K562 (cell line): ENCODE results near the gene ERMP1. TPM values are rescaled to one million over a fixed set of nuclear protein-coding genes. Genes with fewer than 3 reads are reported as not detected.

ENCODE experiments used
- ATF1 ChIP-seq, 2 experiments: fragments of 450-650 bp in 1 of 2; IDR thresholded peaks; 2 replicates each; pipeline ENCODE4 v1.6.1; 2016; ENCODE audit warnings: missing compliant biosample characterization in 1 of 2, missing genetic modification characterization in 1 of 2
- BCL6 ChIP-seq: fragments of 250-450 bp; sonication (Bioruptor Pico); IDR thresholded peaks from 2 replicates; pipeline ENCODE4 v1.4.0; 2020
- CREM ChIP-seq: IDR thresholded peaks from 2 replicates; pipeline ENCODE4 v1.6.1; 2014; ENCODE audit warnings: antibody characterized with exemption, low read depth
- CXXC5 ChIP-seq: fragments of 250-450 bp; sonication (Bioruptor Pico); IDR thresholded peaks from 2 replicates; pipeline ENCODE4 v1.8.0; 2022; ENCODE audit warnings: inconsistent platforms, mild to moderate bottlenecking, moderate library complexity
- E2F4 ChIP-seq: sonication (generic); formaldehyde crosslinking; IDR thresholded peaks from 2 replicates; pipeline ENCODE4 v1.8.0; 2022; ENCODE audit warnings: mild to moderate bottlenecking, low read depth, missing genetic modification reagents
- KHSRP ChIP-seq: fragments of 450-650 bp; IDR thresholded peaks from 2 replicates; pipeline ENCODE4 v1.6.1; 2017
- MTA3 ChIP-seq: fragments of 450-650 bp; formaldehyde crosslinking; IDR thresholded peaks from 2 replicates; pipeline ENCODE4 v1.6.1; 2017; ENCODE audit warnings: mild to moderate bottlenecking, borderline replicate concordance
- NCOA2 ChIP-seq, 2 experiments: fragments of 450-650 bp; IDR thresholded peaks; 2 replicates each; pipeline ENCODE4 v1.6.1; 2018; ENCODE audit warnings: mild to moderate bottlenecking in 2 of 2, moderate library complexity in 1 of 2; ENCODE audit not compliant: partially characterized antibody in 2 of 2
- SETDB1 ChIP-seq: IDR thresholded peaks from one replicate; pipeline ENCODE4 v1.6.1; 2012; ENCODE audit warnings: low read length, control low read depth, inconsistent platforms
- SMAD2 ChIP-seq: fragments of 150-350 bp; IDR thresholded peaks from 2 replicates; pipeline ENCODE4 v1.6.1; 2014; ENCODE audit warnings: low read depth, mild to moderate bottlenecking, low read length
- SMARCC2 ChIP-seq: fragments of 450-650 bp; IDR thresholded peaks from 2 replicates; pipeline ENCODE4 v1.6.1; 2017; ENCODE audit warnings: antibody characterized with exemption, moderate library complexity, mild to moderate bottlenecking, low read depth
- ZBTB43 ChIP-seq: sonication (generic); formaldehyde crosslinking; IDR thresholded peaks from 2 replicates; pipeline ENCODE4 v1.8.0; 2023; ENCODE audit warnings: mild to moderate bottlenecking, missing genetic modification reagents
- ZNF384 ChIP-seq: IDR thresholded peaks from 2 replicates; pipeline ENCODE4 v1.6.1; 2012; ENCODE audit warnings: low read depth, low read length, improper control_type of control experiment
- ZNF589 ChIP-seq: fragments of 200-800 bp; sonication (Bioruptor generic); IDR thresholded peaks from 2 replicates; pipeline ENCODE4 v1.6.1; 2016; ENCODE audit warnings: low read depth, missing genetic modification characterization, missing compliant biosample characterization
- ZNF592 ChIP-seq: fragments of 450-650 bp; IDR thresholded peaks from 2 replicates; pipeline ENCODE4 v1.6.1; 2017; ENCODE audit warnings: antibody characterized with exemption, mild to moderate bottlenecking
- ZNF609 ChIP-seq: sonication (generic); formaldehyde crosslinking; IDR thresholded peaks from 2 replicates; pipeline ENCODE4 v1.8.1; 2023; ENCODE audit warnings: missing genetic modification reagents, mild to moderate bottlenecking, borderline replicate concordance
- polyA plus RNA-seq, 8 experiments: library from polyadenylated mRNA; depleted of rRNA in 4 of 8; stranded (reverse) in 5 of 8; unstranded in 3 of 8; fragments of >200 nt; fragmentation: Nextera tagmentation in 2 of 8; fragmentation: Illumina TruSeq in 1 of 8; extraction: Ambion mirVana in 2 of 8; extraction: Trizol in 1 of 8; gene quantifications; 2 replicates each; pipeline versions ENCODE4 v1.2.1 to v1.2.3, GENCODE V29; 2011 to 2014; ENCODE audit warnings: inconsistent platforms in 1 of 8, missing spikeins in 1 of 8
- total RNA-seq, 7 experiments: library from RNA; depleted of rRNA in 6 of 7; stranded (reverse); fragments of >200 nt in 6 of 7; fragmentation: Illumina TruSeq in 2 of 7; extraction: Trizol in 2 of 7; gene quantifications; 2 replicates each; pipeline versions ENCODE4 v1.2.1 to v1.2.3, GENCODE V29; 2011 to 2021; ENCODE audit warnings: low replicate concordance in 1 of 7

The ERMP1 gene
- total and polyA plus RNA-seq, 9 of the 15 experiments (the other 6 are each of a cell fraction or from before 2014, with no cell fraction given) = 2.5 to 26.3 (median 12.6) TPM

- TF ChIP-seq ZNF589 (CRISPR knock-in tag) = peak; percentile 71; the same call in 1 of the 2 replicates
- no peak for TF ChIP-seq KHSRP
- peak; percentile 38; the same call in 1 of the 2 replicates for TF ChIP-seq CXXC5 (CRISPR knock-in tag)
- TF ChIP-seq ZNF384 = 0 out of 2 replicates have a peak, but pooled peaks have one; percentile 23
- TF ChIP-seq E2F4 (CRISPR knock-in tag) = no peak
- TF ChIP-seq ZNF592 = peak; percentile 93
- TF ChIP-seq CREM = 0 out of 2 replicates have a peak, but pooled peaks have one; percentile 13
- TF ChIP-seq SMAD2 = no peak
- no peak for TF ChIP-seq ZBTB43 (CRISPR knock-in tag)
- no peak for TF ChIP-seq MTA3
- TF ChIP-seq NCOA2 (IDR thresholded peaks at IDR 0.05; ENCODE audit: partially characterized antibody in 2 of 2) = no peak
- no peak for TF ChIP-seq SMARCC2
- TF ChIP-seq BCL6 (CRISPR knock-in tag) = no peak
- TF ChIP-seq SETDB1 = no peak
- no peak for TF ChIP-seq ZNF609 (CRISPR knock-in tag)
- no peak for TF ChIP-seq ATF1 (CRISPR knock-in tag; IDR thresholded peaks at IDR 0.05)
- 0 out of 2 replicates have a peak, but pooled peaks have one; percentile 14 for TF ChIP-seq ATF1 (tag; IDR thresholded peaks at IDR 0.05)
Measured at GRCh38 chr9:5869315-5870019, 36.5 kb upstream of the ERMP1 start (continued).
